Psoas muscle (tissue), 8 donors: ENCODE data around the gene LRRN2. TPM values are rescaled to one million over a fixed set of nuclear protein-coding genes. Genes with fewer than 3 reads are reported as not detected.

Experiments used
- ATAC-seq, 4 donors: fragments of 200-7000 bp; cut with Tn5 transposase; one replicate each; pipeline ENCODE4 v1.9.1; 2020; ENCODE audit warnings: moderate library complexity in 3 of 4, mild to moderate bottlenecking in 2 of 4
- DNase-seq, 2 donors: peaks; one replicate each; pipeline ENCODE4 v3.0.0-alpha.2; 2020
- H3K27ac ChIP-seq: fragments of 200-600 bp; one replicate; pipeline ENCODE4 v1.8.0; 2022
- H3K27me3 ChIP-seq, 3 donors: fragments of 200-600 bp in 1 of 3; one replicate each; pipeline versions ENCODE4 v1.6.1 to v1.8.0; 2013 to 2022; ENCODE audit warnings: low read length in 2 of 3, mild to moderate bottlenecking in 2 of 3, moderate library complexity in 1 of 3; ENCODE audit not compliant: insufficient read depth in 3 of 3
- H3K36me3 ChIP-seq, 2 donors: fragments of 200-600 bp in 1 of 2; one replicate each; pipeline versions ENCODE4 v1.6.1 to v1.8.0; 2013 to 2022; ENCODE audit warnings: low read depth in 1 of 2, mild to moderate bottlenecking in 1 of 2, moderate library complexity in 1 of 2; ENCODE audit not compliant: insufficient read depth in 1 of 2
- H3K4me1 ChIP-seq: fragments of 200-600 bp; one replicate; pipeline ENCODE4 v1.8.0; 2022
- H3K4me3 ChIP-seq: fragments of 200-600 bp; one replicate; pipeline ENCODE4 v1.8.0; 2022; ENCODE audit warnings: mild to moderate bottlenecking
- H3K9me3 ChIP-seq: fragments of 200-600 bp; one replicate; pipeline ENCODE4 v1.8.0; 2022
- WGBS, 3 donors: extraction: QIAGEN DNeasy Blood & Tissue Kit; methylation state at CpG; one replicate each; pipeline versions ENCODE4 v1.1.6 to v1.1.7; 2013; 5-methylcytosine and 5-hydroxymethylcytosine counted together
- intact Hi-C, 2 donors: fragments of 100-400 bp; cut with DNase I; formaldehyde crosslinking; loops; one replicate each; pipeline versions ENCODE4 v1.11.0 to v1.14.2; 2022
- polyA plus RNA-seq, 3 donors: library from polyadenylated mRNA; stranded (reverse); fragments of 200-250 nt; gene quantifications; one replicate each; pipeline ENCODE4 v1.2.3, GENCODE V29; 2013
- total RNA-seq, 4 donors: library from RNA; stranded (reverse); fragmentation: NEBNext Ultra II Directional in 2 of 4; extraction: Animal tissue kit (Norgen Biotek cat#: 25700) in 2 of 4; gene quantifications; one replicate each; pipeline versions ENCODE4 v1.2.1 to v1.2.4, GENCODE V29; 2021 to 2023
- TF ChIP-seq, protein P1 (sequence below): fragments of 200-600 bp; IDR thresholded peaks from one replicate; pipeline ENCODE4 v1.8.0; 2022; ENCODE audit warnings: antibody characterized with exemption
- donor health status: healthy with polysubstance abuse.
- donor health status: DM: no; HTN: no; CAD: no; lungs with moderate emphysema.
- donor health status: Bipolar disorder and iron deficiency.
- donor health status: healthy.
- donor health status: DM: yes; HTN: yes; CAD: no.
- donor health status: DM: no; HTN: no; CAD: no.
- donor health status: DM: no; HTN: no; CAD: no.
- donor health status: DM: yes; HTN: yes; CAD: no.

The LRRN2 gene
- total and polyA plus RNA-seq, 7 donors, result 0.71 to 2.2 (median 0.94) TPM

DNA sequence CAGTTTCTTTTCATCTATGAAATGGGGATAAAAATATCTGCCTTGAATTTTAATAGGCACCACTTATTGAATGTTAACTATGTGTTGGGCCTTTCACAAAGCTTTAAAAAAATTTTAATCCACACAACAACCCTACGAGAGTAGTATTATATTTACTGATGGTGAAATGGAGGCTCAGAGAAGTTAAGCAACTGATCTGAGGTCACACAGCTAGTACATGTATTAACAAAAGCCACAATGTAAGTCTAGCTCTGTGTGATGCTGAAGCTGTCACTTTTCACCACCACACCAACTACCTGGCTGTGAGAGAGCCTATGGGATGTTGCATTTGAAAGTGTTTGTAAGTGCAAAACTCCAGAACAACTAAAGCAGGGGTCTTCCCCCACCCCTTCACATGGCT, 44.1 kb downstream of the LRRN2 start:
- Histone ChIP-seq H3K4me1 (no peaks in the 10 kb centered on the region), H3K27me3 (peaks cover 0 to 9% (median 2%) of the 10 kb centered on the region in 3 donors), H3K9me3 (no peaks in the 10 kb centered on the region), H3K36me3 (no peaks in the 10 kb centered on the region), H3K4me3 (no peak overlapping the region), H3K27ac (no peak overlapping the region)
- DNase-seq, result no peak
- ATAC-seq, result no peak
- TF ChIP-seq, protein P1, sequence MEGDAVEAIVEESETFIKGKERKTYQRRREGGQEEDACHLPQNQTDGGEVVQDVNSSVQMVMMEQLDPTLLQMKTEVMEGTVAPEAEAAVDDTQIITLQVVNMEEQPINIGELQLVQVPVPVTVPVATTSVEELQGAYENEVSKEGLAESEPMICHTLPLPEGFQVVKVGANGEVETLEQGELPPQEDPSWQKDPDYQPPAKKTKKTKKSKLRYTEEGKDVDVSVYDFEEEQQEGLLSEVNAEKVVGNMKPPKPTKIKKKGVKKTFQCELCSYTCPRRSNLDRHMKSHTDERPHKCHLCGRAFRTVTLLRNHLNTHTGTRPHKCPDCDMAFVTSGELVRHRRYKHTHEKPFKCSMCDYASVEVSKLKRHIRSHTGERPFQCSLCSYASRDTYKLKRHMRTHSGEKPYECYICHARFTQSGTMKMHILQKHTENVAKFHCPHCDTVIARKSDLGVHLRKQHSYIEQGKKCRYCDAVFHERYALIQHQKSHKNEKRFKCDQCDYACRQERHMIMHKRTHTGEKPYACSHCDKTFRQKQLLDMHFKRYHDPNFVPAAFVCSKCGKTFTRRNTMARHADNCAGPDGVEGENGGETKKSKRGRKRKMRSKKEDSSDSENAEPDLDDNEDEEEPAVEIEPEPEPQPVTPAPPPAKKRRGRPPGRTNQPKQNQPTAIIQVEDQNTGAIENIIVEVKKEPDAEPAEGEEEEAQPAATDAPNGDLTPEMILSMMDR, result no peak
- intact Hi-C loops, result no loop called here
- WGBS, 3 donors, result 87 to 94% (median 89%) methylated on average over 1 of the region's 1 CpG

DNA sequence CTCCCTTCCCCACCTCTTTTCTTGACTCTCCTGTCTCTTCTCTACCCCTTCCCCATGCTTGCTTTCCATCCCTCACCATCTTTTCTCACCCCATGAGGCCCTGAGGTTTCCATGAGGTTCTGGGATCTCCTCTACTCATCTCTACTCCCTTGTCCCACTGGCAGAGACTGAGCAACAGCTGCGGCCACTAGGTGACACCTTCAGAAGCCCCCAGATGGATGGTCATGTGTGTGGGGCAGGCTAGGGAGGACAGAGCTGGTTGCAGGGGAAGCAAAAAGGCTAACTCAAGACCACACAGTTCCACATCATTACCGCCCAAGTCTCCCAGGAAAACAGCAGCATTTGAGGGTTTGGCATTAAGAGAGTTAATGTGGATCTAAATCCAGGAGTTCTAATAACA, 45.0 kb downstream of the LRRN2 start:
- TF ChIP-seq, protein P1, result no peak
- DNase-seq, result no peak
- no peak overlapping the region for H3K4me3 ChIP-seq
- no peaks in the 10 kb centered on the region for H3K36me3 ChIP-seq
- intact Hi-C loops, result no loop called here
- no peak overlapping the region for H3K27ac ChIP-seq
- peaks cover 0 to 9% (median 2%) of the 10 kb centered on the region in 3 donors for H3K27me3 ChIP-seq
- ATAC-seq, result no peak
- 75 to 87% (median 85%) methylated on average over 2 of the region's 2 CpGs for WGBS, 3 donors
- H3K4me1 ChIP-seq, result no peaks in the 10 kb centered on the region
- H3K9me3 ChIP-seq, result no peaks in the 10 kb centered on the region

DNA sequence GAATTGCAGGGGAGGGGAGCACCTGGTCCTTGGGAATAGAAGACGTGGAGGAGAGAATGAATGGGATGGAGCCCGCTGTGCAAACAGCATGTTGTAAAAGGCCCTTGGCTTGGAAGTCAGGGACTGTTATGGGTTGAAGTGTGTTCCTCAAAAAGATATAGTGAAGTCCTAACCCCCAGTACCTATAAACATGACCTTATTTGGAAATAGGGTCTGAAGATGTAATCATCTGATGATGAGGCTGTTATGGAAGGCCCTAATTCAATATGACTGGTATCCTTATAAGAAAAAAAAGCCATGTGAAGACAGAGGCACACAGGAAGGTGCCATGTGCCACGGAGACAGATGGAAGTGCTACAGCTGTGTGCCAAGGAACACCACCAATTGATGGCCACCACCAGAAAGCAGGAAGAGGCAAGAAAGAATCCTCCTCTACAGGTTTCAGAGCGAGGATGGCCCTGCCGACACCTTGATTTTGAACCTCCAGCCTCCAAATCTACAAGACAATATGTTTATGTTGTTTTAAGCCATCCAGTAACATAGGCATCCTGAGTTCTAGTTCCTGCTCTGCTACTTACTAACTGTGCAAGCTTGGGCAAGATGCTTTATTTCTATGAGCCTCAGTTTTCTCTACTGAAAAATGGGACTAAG, 51.2 kb downstream of the LRRN2 start:
- WGBS, 3 donors, result 81 to 88% (median 84%) methylated on average over 5 of the region's 5 CpGs
- no peaks in the 10 kb centered on the region for H3K4me1 ChIP-seq
- H3K4me3 ChIP-seq, result no peak overlapping the region
- DNase-seq (no peak), ATAC-seq (no peak)
- no peak overlapping the region for H3K27ac ChIP-seq
- peaks cover 0 to 21% (median 4%) of the 10 kb centered on the region in 3 donors for H3K27me3 ChIP-seq
- TF ChIP-seq, protein P1, result no peak
- intact Hi-C loops, result no loop called here
- H3K36me3 ChIP-seq, result no peaks in the 10 kb centered on the region
- no peaks in the 10 kb centered on the region for H3K9me3 ChIP-seq

DNA sequence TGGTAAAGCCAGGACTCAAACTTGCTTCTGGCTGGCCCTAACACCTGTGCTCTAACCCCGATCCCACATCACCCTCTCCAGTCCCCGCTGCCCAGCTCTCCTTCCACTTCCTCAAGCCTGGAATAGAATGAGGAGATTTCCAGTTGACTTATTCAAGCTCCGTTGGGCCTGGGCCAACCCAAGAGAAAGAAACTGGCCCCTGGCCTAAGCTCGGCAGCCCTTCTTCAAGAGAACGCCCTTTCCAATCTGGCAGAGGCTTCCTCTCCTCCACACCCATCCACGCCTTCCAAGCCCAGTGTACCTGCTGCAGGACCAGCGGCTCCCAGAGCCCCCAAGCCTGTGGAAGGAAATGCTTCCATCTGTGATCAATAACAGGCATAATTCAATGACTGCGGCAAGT, 51.9 kb downstream of the LRRN2 start:
- TF ChIP-seq, protein P1, result no peak
- Histone ChIP-seq H3K27me3 (peaks cover 0 to 21% (median 7%) of the 10 kb centered on the region in 3 donors), H3K36me3 (no peaks in the 10 kb centered on the region), H3K4me3 (no peak overlapping the region), H3K4me1 (no peaks in the 10 kb centered on the region), H3K27ac (no peak overlapping the region), H3K9me3 (no peaks in the 10 kb centered on the region)
- WGBS, 3 donors, result 39 to 59% (median 47%) methylated on average over 8 of the region's 8 CpGs
- ATAC-seq, result no peak
- DNase-seq, result no peak
- intact Hi-C loops, result no loop called here
